HuH-7.5 (cell line): ENCODE measurements around the gene PRAME.
"Not testable (repeated sequence)": the region's sequence is repeated elsewhere in the genome, so short reads cannot be mapped to it uniquely, and the experiment has no call there.

ENCODE experiments used
- DNase-seq: peaks from one replicate; pipeline ENCODE4 v3.0.0; 2011; ENCODE audit warnings: low spot score

The PRAME gene

DNA sequence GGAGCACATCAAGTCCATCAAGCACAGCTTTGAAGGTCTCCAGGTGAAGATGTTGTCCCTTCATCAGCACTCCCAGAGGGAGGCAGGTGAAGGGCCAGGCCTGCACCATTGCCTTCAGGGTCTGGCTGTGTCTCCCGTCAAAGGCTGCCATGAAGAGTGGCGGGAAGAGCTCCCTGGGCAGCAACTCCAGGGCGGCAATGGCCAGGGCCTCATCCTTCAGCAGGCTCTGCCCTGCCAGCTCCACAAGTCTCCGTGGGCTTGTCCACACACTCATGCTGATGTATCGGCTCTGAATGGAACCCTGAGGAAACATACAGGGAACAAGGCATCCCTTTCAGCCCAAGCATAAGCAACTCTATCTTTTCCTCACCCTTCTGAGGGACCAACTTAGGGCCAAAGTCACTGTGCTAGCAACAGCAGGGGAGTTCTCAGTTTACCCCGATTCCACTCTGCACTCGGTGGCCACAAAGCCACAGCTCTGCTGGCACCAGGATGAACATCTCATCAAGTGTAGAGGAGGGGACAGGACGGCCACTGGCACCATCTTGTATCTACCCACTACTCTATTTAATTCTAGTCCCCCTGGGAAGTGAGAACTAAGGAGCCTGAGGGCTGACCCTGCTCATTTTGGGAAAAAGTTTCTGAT lies 8.2 kb downstream of the PRAME start:
- DNase-seq: no peak

- DNase-seq: no peak
These were observed 10.2 kb downstream of the PRAME start for GRCh38 chr22:22548910-22549309.

DNA sequence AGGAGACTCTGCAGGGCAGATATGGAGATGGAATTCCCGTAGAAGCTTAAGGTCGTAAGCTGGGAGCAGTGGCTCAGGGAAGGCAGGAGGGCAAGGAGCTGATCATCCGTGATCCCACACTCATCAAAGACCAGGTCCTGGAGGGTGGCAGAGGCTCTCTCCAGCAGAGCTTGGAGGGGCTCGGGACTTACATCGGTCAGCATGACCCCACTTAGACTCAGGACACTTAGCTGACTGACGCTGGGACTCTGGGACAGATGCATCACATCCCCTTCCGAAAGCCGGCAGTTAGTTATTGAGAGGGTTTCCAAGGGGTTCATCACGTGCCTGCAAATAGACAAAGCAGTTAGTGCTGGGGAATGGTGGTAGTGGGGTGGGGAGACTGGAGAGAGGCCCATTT lies 10.7 kb downstream of the PRAME start:
- DNase-seq: no peak

DNA sequence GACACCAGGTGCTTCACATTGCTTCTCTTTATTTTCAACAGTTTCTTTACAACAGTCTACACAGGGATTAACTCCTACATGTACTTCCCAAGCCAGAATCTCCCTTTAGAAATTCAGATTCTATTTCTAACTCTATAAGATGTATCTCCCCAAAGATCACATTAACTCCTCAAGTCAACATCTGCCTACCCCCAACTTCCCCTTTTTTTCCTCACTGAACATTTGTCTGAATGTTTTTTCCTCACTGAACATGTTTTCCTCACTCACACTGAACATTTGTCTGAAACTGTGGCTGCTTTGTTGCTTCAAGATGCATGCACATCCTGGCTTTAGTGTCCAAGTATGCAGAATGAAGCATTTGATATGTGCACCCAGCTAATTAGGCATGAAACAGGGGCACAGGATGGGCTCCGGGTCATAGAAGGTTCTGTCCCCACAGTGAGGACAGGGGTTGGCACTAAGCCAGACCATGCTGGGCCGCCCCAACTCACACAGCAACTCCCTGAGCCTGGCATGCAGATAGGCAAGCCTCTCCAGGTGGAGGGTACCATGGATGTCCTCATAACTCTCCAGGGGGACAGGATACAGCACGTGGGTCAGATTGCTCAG lies 11.3 kb downstream of the PRAME start:
- DNase-seq: no peak

DNA sequence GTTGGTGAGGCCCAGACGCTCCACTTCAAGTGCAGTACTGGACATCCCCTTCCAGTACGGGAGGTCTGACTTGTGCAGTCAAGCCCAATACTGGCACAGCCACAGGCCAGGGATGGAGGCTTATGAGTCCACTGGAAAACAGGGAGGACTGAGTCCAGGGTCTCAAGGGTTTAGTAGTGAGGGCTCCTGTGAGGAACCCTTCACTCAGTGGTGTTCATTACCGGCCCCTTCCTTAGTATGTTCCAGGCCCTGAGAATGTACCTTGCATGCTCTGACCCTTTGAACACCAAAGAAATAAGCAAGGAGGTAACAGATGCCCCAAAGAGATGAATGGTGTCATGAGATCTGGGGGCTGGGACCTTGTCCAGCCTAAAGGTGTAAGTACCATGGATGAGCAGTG lies 11.8 kb downstream of the PRAME start:
- DNase-seq: no peak

GRCh38 chr22:22546490-22546889 lies 12.6 kb downstream of the PRAME start:
- DNase-seq: no peak

GRCh38 chr22:22545084-22545483 lies 14.0 kb downstream of the PRAME start:
- no peak for DNase-seq

DNA sequence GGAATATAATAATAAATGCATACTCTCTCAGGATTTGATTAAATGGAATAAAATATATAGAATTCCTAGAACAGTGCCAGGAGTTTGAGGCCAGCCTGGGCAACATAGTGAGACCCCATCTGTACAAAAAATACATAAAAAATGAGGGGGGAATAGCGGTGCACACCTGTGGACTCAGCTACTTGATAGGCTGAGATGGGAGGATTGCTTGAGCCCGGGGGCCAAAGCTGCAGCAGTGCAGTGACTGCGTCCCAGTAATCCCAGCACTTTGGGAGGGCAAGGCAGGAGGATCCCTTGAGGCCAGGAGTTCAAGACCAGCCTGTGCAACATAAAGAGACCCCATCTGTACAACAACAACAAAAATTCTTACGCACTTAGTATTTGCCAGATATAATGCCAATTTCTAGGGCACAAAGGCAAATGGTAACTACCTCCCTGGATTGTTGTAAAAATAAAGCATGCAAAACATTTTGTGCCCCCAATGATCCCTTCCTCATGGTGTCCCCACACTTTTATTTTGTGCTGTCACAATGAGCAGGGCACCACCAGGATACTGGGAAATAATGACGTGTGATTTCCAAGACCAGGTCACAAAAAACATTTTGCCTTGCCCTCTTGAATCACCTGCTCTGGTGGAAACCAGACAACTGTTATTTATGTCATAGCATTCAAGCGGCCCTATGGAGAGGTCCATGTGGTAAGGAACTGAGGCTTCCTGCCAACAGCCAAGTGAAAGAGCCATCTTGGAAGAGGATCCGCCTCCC lies 20.7 kb downstream of the PRAME start:
- no peak for DNase-seq

DNA sequence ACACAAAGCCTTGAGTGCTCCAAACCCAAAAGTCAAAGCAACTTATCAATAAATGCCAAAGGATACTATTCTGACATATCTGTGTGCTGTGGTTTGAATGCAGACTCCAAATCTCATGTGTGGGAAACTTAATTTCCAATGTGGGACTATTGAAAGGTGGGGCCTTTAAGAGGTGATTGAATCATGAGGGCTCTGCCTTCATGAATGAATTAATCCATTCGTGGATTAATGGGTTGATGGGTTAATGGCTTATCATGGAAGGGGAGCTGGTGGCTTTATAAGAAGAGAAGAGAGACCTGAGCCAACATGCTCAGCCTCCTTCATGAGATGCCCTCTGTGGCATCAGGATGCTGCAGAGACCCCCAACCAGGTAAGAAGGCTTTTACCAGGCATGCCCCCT lies 22.1 kb downstream of the PRAME start:
- no peak for DNase-seq

DNA sequence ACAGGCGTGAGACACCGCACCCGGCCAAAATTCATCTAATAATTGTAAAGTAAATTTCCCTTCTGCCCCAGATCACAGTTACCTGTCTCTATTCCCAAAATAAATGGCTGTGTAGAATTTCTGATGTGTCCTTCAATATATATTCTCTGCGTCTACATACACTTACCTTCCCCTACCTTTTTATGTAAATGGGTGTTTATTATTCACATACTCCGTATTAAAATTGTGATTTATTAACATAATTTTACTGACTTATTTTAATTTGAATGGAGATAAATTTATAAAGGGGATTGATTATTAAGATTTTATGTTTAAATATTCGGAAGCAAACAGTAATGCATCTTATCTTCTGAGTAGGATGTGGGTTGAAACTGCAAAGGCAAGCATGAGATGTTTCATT lies 22.6 kb downstream of the PRAME start:
- no peak for DNase-seq

DNA sequence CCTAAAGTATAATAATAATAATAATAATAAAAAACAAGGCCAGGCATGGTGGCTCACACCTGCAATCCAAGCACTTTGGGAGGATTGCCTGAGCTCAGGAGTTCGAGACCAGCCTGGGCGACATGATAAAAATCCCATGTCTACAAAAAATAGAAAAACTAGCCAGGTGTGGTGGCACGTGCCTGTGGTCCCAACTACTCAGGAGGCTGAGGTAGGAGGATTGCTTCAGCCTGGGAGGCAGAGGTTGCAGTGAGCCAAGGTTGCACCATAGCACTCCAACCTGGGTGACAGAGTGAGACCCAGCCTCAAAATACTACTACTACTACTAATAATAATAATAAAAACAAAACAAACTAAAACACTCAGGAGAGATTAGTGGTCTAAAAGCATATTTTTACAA lies 23.4 kb downstream of the PRAME start:
- DNase-seq: no peak

DNA sequence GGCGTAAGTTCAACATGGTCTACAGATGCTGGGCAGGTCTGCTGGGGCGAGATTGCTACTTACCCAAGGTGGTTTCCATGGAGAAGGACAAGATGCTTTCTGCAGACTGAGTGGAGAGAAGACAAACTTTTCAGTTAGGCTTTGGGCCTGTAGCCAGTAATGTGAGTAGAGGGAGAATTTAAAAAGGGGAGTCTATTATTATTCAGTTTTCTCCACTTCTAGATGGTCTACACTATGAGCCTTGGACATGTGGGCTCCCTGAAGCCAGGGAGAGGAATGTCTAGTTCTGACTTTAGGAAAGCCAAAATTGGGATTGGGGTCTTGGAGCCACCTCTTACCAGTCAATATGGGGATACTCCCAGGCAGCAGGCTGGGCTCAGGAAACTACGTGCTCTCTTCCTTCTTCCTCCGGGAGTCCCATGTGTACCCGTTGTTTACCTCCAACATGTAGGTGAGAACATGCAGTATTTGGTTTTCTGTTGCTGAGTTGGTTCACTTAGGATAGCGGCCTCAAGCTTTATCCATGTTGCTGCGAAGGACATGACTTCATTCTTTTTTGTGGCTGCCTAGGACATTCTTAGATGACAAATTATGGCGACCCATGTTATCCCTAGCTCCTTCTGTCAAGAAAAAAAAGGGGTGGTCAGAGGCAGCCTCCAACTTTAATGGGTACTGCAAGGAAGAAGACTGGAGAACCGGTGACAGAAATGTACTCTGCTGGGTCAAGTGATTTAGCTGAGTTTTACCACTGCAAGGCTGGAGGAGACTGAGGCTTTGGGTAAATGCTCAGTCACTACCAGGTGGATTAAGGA lies 24.3 kb downstream of the PRAME start:
- no peak for DNase-seq

DNA sequence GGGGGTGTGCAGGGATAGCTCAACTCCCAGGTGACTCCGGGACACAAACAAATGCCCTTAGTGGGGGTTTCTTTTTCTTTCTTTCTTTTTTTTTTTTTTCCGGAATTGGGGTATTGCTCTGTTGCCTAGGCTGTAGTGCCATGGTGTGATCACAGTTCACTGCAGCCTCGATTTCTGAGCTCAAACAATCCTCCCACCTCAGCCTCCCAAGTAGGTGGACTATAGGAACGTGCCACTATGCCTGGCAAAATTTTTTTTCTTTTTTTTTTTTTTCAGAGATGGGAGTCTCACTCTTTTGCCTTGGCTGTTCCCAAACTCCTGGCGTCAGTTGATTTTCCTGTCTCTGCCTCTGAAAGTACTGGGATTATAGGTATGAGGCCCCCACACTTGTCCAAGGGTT lies 25.2 kb downstream of the PRAME start:
- no peak for DNase-seq

DNA sequence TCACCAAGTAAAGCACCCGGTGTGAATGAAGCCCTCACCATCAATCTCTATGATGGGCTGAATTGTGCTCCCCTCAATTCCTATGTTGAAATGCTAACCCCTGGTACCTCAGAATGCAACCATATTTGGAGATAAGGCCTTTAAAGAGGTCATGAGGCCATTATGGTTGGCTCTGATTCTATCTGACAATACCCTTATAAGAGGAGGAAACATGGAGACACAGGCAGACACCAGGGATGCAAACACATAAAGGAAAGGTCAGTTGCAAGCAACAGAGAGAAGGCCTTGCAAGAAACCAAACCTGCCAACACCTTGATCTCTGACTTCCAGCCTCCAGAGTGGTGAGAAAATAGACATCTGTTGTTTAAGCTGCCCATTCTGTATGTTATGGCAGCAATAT lies 25.6 kb downstream of the PRAME start:
- no peak for DNase-seq

GRCh38 chr22:22532547-22533071 lies 26.5 kb downstream of the PRAME start:
- DNase-seq: not testable (repeated sequence)

DNA sequence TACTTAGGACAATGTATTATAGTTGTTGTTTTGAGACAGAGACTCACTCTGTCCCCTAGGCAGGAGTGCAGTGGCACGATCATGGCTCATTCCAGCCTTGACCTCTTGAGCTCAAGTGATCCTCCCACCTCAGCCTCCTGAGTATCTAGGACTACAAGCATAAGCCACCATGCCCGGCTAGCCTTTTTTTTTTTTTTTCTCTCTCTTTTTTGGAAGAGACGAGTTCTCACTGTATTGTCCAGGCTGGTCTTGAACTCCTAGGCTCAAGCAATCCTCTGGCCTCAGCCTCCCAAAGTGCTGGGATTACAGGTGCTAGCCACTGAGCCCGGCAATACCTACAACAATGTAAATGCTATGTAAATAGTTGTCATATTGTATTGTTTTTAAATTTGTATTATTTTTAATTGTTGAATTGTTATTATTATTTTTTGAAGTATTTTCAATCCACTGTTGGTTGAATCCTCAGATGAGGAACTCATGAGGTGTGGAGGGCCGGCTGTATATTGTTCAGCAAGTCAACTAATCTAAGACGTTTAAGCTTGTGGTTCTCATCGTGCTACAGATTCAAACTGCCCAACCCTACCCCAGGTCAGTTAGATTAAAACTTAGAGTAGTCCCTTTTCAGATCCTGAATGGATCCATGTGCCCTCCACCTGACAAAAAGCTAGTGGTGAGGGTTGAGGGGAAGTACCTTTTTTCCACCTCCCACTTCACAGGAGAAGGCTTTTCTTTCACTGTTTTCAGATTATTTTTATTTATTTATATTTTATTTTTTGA lies 27.1 kb downstream of the PRAME start:
- DNase-seq: no peak

DNA sequence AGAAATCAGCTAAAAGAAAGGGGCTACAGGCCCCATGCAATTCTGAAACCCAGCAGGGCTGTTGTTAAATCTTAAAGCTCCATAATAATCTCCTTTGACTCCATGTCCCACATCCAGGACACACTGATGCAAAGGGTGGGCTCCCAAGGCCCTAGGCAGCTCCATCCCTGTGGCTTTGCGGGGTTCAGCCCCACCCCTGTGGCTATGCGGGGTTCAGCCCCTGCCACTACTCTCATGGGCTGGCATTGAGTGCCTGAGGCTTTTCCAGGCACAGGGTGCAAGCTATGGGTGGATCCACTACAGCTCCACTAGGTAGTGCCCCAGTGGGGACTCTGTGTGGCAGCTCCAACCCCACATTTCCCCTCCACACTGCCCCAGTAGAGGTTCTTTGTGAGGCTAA lies 30.3 kb downstream of the PRAME start:
- DNase-seq: no peak

DNA sequence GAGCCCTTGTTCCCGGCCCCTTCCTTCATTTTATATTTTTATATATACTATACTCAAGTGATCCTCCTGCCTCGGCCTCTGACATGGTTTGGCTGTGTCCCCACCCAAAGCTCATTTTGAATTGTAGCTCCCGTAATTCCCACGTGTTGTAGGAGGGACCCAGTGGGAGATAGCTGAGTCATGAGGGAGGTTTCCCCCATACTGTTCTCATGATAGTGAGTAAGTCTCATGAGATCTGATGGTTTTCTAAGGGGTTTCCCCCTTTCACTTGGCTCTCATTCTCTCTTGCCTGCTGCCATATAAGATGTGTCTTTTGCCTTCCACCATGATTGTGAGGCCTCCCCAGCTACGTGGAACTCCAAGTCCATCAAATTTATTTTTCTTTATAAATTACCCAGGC lies 31.8 kb downstream of the PRAME start:
- no peak for DNase-seq

DNA sequence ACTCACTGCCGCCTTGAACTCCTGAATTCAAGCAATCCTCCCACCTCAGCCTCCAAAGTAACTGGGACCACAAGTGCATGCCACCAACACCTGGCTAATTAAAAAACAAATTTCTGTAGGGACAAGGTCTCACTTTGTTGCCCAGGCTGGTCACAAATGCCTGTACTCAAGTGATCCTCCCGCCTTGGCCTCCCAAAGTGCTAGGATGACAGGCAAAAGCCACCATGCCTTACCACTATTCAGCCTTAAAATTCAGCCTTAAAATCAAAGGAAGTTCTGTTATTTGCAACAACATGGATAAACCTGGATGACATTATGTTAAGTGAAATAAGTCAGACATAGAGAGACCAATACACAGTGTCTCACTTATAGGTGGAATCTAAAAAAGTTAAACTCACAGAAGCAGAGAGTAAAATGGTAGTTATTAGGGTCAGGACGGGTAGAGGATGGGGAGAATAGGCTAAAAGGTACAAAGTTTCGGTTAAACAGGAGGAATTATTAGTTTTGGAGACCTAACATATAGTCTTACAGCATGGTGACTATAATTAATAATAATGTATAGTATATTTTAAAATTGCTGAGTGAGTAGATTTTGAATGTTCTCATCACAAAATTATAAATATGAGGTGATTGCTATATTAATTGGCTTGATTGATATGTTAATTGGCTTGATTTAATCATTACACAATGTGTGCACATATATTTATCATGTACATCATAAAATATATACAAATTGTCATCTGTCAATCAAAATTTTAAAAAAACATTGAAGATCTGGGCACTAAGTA lies 32.7 kb downstream of the PRAME start:
- no peak for DNase-seq

- DNase-seq: no peak
These were observed 35.6 kb downstream of the PRAME start for GRCh38 chr22:22523494-22523893.

GRCh38 chr22:22521631-22522030 lies 37.4 kb downstream of the PRAME start:
- no peak for DNase-seq
